H9 (cell line): ENCODE measurements around the gene RRBP1. TPM values are rescaled to one million over a fixed set of nuclear protein-coding genes. Genes with fewer than 3 reads are reported as not detected.
A peak's percentile ranks its signal among the peaks of the same experiment; 100 is the strongest.

ENCODE experiments used
- DNase-seq: peaks from one replicate; pipeline ENCODE4 v3.0.0-alpha.2; 2017
- H2AFZ ChIP-seq: one replicate; pipeline ENCODE4 v1.6.1; 2013; ENCODE audit warnings: mild to moderate bottlenecking, low read length, control low read depth, moderate library complexity
- H2AK5ac ChIP-seq: 2 replicates; pipeline ENCODE4 v1.6.1; 2013; ENCODE audit warnings: low read length, control low read depth, mixed read lengths; ENCODE audit not compliant: insufficient read length
- H2BK120ac ChIP-seq: one replicate; pipeline ENCODE4 v1.6.1; 2013; ENCODE audit warnings: low read depth, mild to moderate bottlenecking, low read length, control low read depth, inconsistent platforms; ENCODE audit not compliant: poor library complexity, severe bottlenecking
- H2BK12ac ChIP-seq: 2 replicates; pipeline ENCODE4 v1.6.1; 2013; ENCODE audit warnings: low read length, control low read depth, mixed read lengths, low read depth; ENCODE audit not compliant: insufficient read length
- H2BK15ac ChIP-seq: 2 replicates; pipeline ENCODE4 v1.6.1; 2013; ENCODE audit warnings: low read depth, low read length, control low read depth
- H2BK20ac ChIP-seq: one replicate; pipeline ENCODE4 v1.6.1; 2013; ENCODE audit warnings: low read depth, mild to moderate bottlenecking, low read length, control low read depth, inconsistent platforms; ENCODE audit not compliant: poor library complexity, severe bottlenecking
- H2BK5ac ChIP-seq: 2 replicates; pipeline ENCODE4 v1.6.1; 2013; ENCODE audit warnings: low read length, control low read depth, mixed read lengths; ENCODE audit not compliant: insufficient read length
- H3K14ac ChIP-seq: 2 replicates; pipeline ENCODE4 v1.6.1; 2013; ENCODE audit warnings: low read length, control low read depth; ENCODE audit not compliant: insufficient read depth
- H3K18ac ChIP-seq: 2 replicates; pipeline ENCODE4 v1.6.1; 2013; ENCODE audit warnings: low read depth, mild to moderate bottlenecking, mixed read lengths, low read length, control low read depth; ENCODE audit not compliant: insufficient read length
- H3K23ac ChIP-seq: 2 replicates; pipeline ENCODE4 v1.6.1; 2013; ENCODE audit warnings: low read length, control low read depth, mixed read lengths, low read depth; ENCODE audit not compliant: insufficient read length
- H3K23me2 ChIP-seq: 2 replicates; pipeline ENCODE4 v1.6.1; 2013; ENCODE audit warnings: low read depth, mild to moderate bottlenecking, mixed read lengths, low read length, control low read depth; ENCODE audit not compliant: insufficient read length, poor library complexity, severe bottlenecking
- H3K27ac ChIP-seq: 2 replicates; pipeline ENCODE4 v1.5.1; 2013; ENCODE audit warnings: low read length, control low read depth, mixed read lengths, low read depth; ENCODE audit not compliant: insufficient read length
- H3K27me3 ChIP-seq: 2 replicates; pipeline ENCODE4 v1.6.1; 2013; ENCODE audit warnings: low read length, control low read depth, inconsistent platforms; ENCODE audit not compliant: insufficient read depth
- H3K4ac ChIP-seq: 2 replicates; pipeline ENCODE4 v1.6.1; 2013; ENCODE audit warnings: low read depth, mild to moderate bottlenecking, control low read depth, inconsistent platforms, low read length, moderate library complexity
- H3K4me1 ChIP-seq: 2 replicates; pipeline ENCODE4 v1.6.1; 2013; ENCODE audit warnings: low read length, control low read depth, inconsistent platforms; ENCODE audit not compliant: insufficient read depth
- H3K4me2 ChIP-seq: 2 replicates; pipeline ENCODE4 v1.6.1; 2013; ENCODE audit warnings: low read length, control low read depth, mixed read lengths; ENCODE audit not compliant: insufficient read length, insufficient read depth
- H3K56ac ChIP-seq: 2 replicates; pipeline ENCODE4 v1.6.1; 2013; ENCODE audit warnings: low read depth, mild to moderate bottlenecking, mixed read lengths, low read length, control low read depth; ENCODE audit not compliant: insufficient read length
- H3K79me1 ChIP-seq: 2 replicates; pipeline ENCODE4 v1.6.1; 2013; ENCODE audit warnings: low read depth, mild to moderate bottlenecking, moderate library complexity, low read length, control low read depth, inconsistent platforms; ENCODE audit not compliant: insufficient read depth, poor library complexity, severe bottlenecking
- H3K79me2 ChIP-seq: 2 replicates; pipeline ENCODE4 v1.6.1; 2013; ENCODE audit warnings: low read length, control low read depth, inconsistent platforms; ENCODE audit not compliant: insufficient read depth
- H3K9ac ChIP-seq: 2 replicates; pipeline ENCODE4 v1.6.1; 2013; ENCODE audit warnings: low read length, control low read depth, mixed read lengths; ENCODE audit not compliant: insufficient read length; ENCODE audit errors: extremely low read depth
- H3K9me3 ChIP-seq: one replicate; pipeline ENCODE4 v1.6.1; 2013; ENCODE audit warnings: low read depth, low read length, inconsistent platforms; ENCODE audit not compliant: control insufficient read depth
- H3T11ph ChIP-seq: one replicate; pipeline ENCODE4 v1.6.1; 2013; ENCODE audit warnings: mild to moderate bottlenecking, low read length, control low read depth, inconsistent platforms
- H4K20me1 ChIP-seq: one replicate; pipeline ENCODE4 v1.6.1; 2013; ENCODE audit not compliant: control insufficient read depth, insufficient read length, insufficient read depth
- H4K5ac ChIP-seq: 2 replicates; pipeline ENCODE4 v1.6.1; 2013; ENCODE audit warnings: low read depth, mild to moderate bottlenecking, mixed read lengths, low read length, control low read depth; ENCODE audit not compliant: insufficient read length
- H4K8ac ChIP-seq: replicated peaks from 2 replicates; pipeline ENCODE4 v1.6.1; 2013; ENCODE audit warnings: low read length, control low read depth, mixed read lengths, low read depth; ENCODE audit not compliant: insufficient read length
- H4K91ac ChIP-seq: 2 replicates; pipeline ENCODE4 v1.6.1; 2013; ENCODE audit warnings: low read depth, mild to moderate bottlenecking, moderate library complexity, mixed read lengths, low read length, control low read depth; ENCODE audit not compliant: insufficient read length
- H3K27ac Mint-ChIP-seq, 3 experiments: 2 replicates in 2 of 3; 3 replicates in 1 of 3; pipeline ENCODE4 v1.8.0; 2020 to 2021; ENCODE audit warnings: mixed read lengths in 3 of 3, mild to moderate bottlenecking in 1 of 3, moderate library complexity in 1 of 3
- H3K27me3 Mint-ChIP-seq: 2 replicates; pipeline ENCODE4 v1.8.0; 2021; ENCODE audit warnings: low read depth, mild to moderate bottlenecking, moderate library complexity, mixed read lengths
- H3K36me3 Mint-ChIP-seq, 3 experiments: 2 replicates in 2 of 3; 3 replicates in 1 of 3; pipeline ENCODE4 v1.8.0; 2020 to 2021; ENCODE audit warnings: low read depth in 3 of 3, mixed read lengths in 3 of 3; ENCODE audit not compliant: insufficient read depth in 1 of 3
- H3K4me1 Mint-ChIP-seq, 2 experiments: 2 replicates each; pipeline ENCODE4 v1.8.0; 2020; ENCODE audit warnings: mixed read lengths in 2 of 2
- H3K4me3 Mint-ChIP-seq, 2 experiments: 2 replicates in 1 of 2; 3 replicates in 1 of 2; pipeline ENCODE4 v1.8.0; 2020 to 2021; ENCODE audit warnings: mild to moderate bottlenecking in 2 of 2, mixed read lengths in 2 of 2, moderate library complexity in 1 of 2
- H3K9me3 Mint-ChIP-seq, 2 experiments: 2 replicates in 1 of 2; 3 replicates in 1 of 2; pipeline ENCODE4 v1.8.0; 2020; ENCODE audit warnings: mild to moderate bottlenecking in 2 of 2, mixed read lengths in 2 of 2, moderate library complexity in 1 of 2
- CTCF ChIP-seq: fragments of 200-600 bp; sonication (generic); conservative IDR thresholded peaks from 3 replicates; pipeline ENCODE4 v1.8.0; 2021; ENCODE audit warnings: antibody characterized with exemption, mild to moderate bottlenecking
- WGBS: extraction: QIAGEN DNeasy Blood & Tissue Kit; methylation state at CpG from one replicate; pipeline ENCODE4 v1.1.7; 2013; ENCODE audit warnings: missing lambda C conversion rate, low lambda C conversion rate, mixed read lengths; ENCODE audit not compliant: insufficient read length; ENCODE audit errors: extremely low coverage; 5-methylcytosine and 5-hydroxymethylcytosine counted together
- total RNA-seq: library from RNA; stranded (reverse); gene quantifications from 2 replicates; pipeline ENCODE4 v1.2.1, GENCODE V29; 2021

RRBP1 gene
- total RNA-seq, 1 experiment from 2014 or later = 97.8 TPM

- no peak overlapping the region for H3K56ac ChIP-seq
- no peak overlapping the region for H3K23ac ChIP-seq
- no peak overlapping the region for H2BK5ac ChIP-seq
- H2BK12ac ChIP-seq = no peak overlapping the region
- H3K4me1 ChIP-seq = peaks cover 2% of the 10 kb centered on the region; the same call in 1 of the 2 replicates
- no peaks in the 10 kb centered on the region for H3K27me3 ChIP-seq
- no peak overlapping the region for H3T11ph ChIP-seq
- WGBS = no CpG with 5 or more reads among the region's 7 CpGs
- no peaks in the 10 kb centered on the region for H3K9me3 ChIP-seq
- H3K4me2 ChIP-seq = no peak overlapping the region
- H4K5ac ChIP-seq = no peak overlapping the region
- H3K27ac ChIP-seq = no peak overlapping the region
- H2AFZ ChIP-seq = no peak overlapping the region
- no peak overlapping the region for H2AK5ac ChIP-seq
- H3K4me1 Mint-ChIP-seq = peaks cover 39 to 53% of the 10 kb centered on the region in 2 experiments
- H4K8ac ChIP-seq = no peak overlapping the region
- no peaks in the 10 kb centered on the region for H3K23me2 ChIP-seq
- H3K4me3 Mint-ChIP-seq = no peak overlapping the region
- peaks cover 4% of the 10 kb centered on the region for H3K79me1 ChIP-seq
- H3K4ac ChIP-seq = no peak overlapping the region; the same call in 1 of the 2 replicates
- TF ChIP-seq CTCF = peak; percentile 92
- no peaks in the 10 kb centered on the region; the same call in 1 of the 2 replicates for H3K27me3 Mint-ChIP-seq
- H3K9ac ChIP-seq = no peak overlapping the region
- no peak overlapping the region for H2BK15ac ChIP-seq
- peaks cover 35 to 40% (median 39%) of the 10 kb centered on the region in 3 experiments for H3K36me3 Mint-ChIP-seq
- no peak overlapping the region for H3K14ac ChIP-seq
- H4K20me1 ChIP-seq = no peaks in the 10 kb centered on the region
- no peak overlapping the region for H3K18ac ChIP-seq
- H3K9me3 Mint-ChIP-seq = peaks cover 11 to 16% of the 10 kb centered on the region in 2 experiments
- peaks cover 21% of the 10 kb centered on the region; the same call in 1 of the 2 replicates for H3K79me2 ChIP-seq
- H4K91ac ChIP-seq = no peak overlapping the region
- DNase-seq = peak; percentile 65
- no peak overlapping the region for H2BK20ac ChIP-seq
- H2BK120ac ChIP-seq = no peak overlapping the region
- peak overlapping the region; percentile 76 to 95 (median 93); a peak in 5 of 7 replicates for H3K27ac Mint-ChIP-seq
Observed at GRCh38 chr20:17654649-17655285, 27.3 kb downstream of the RRBP1 start.
